ENCODE data around the gene FSD1.

Gene FSD1

DNA sequence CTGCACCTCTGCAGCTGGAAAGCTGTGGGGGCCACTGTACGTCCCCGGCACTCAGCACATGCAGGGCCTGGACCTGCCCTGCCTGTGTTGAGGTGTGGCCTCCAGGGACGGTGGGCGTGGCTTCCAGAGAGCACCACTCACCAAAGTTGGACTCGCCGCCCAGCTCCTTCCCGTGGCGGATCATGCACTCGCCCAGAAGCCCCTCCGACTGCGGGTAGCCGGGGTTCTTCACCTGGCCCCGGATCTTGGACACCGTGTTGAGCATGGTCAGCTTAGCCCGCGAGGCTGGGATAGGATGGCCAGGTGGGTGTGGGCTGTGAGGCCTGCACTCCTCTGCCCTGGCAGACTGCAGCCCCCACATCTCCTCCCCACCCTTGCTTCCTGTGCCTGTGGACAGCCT, 60.9 kb downstream of the FSD1 start:
- DNase-seq (ENCODE audit: low spot score): no peak

DNA sequence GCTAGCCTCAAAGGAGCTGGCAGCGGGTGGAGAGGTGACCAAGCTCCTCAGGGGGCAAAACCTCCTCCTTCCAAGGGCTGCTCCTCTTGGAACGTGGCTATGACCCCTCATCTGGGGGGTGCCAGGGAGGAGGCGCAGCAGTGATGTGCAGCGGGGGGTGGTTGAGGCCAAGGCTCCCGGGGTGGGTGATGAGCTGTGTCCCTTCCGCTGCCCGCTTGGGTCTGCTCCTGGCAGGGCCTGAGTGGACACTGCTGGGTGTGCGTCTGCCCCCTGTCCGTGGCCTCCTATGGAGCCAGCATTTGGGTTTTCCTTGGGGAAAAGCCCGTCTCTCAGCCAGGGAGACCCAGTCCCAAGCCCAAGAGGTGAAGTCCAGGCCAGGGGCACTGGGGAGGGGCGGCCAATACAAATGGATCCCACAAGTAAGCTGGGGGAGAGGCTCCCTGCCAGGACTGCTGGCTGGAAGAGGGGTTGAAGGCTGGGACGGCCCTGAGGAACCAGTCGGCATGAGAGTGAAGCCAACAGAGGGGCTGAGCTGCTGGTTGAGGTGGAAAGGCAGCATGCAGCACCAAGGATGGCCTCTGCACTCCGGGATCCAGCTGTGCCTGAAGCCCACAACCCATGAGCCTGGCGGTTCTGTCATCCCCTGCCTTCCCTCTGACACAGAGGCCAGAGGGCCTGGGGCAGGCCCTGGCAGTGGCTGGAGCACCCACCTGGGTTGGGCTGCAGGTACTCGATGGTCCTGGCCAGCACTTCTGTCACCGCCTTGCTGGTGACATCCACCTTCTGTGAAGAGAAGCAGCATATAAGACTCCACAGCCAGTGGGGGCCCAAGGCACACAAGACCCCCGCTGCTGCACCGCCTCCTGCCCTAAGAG, 61.6 kb downstream of the FSD1 start:
- DNase-seq (ENCODE audit: low spot score): no peak

DNA sequence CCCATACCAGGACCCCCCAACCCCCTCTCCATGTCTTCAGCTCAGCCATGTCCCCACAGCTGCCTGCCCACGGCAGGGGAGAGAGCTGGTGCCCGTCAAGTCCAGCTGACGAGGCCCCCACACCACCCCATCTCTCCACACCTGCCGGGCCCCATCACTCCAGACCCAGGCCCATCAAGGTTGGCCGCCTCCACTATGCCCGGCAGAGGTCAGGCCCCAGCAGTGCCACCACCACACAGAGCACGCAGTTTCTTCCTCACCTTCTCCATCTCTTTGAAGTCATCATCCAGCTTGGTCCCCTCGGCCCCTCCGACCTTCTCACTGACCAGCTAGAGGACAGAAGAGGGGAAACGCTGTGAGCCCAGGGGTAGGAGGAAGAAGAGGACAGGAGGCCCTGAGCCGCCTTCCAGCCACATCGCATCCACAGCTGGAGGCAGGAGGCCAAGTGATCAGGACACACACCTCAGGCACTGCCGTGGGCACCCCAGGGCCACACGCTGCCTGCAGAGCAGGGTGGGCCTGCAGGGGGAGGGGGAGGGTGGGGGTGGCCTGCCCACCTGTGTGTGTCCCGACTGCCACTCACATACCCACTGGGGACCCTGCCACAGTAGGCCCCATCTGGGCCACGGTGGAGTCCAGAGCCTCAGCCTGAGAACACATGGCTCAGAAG, 62.4 kb downstream of the FSD1 start:
- DNase-seq (ENCODE audit: low spot score): no peak

DNA sequence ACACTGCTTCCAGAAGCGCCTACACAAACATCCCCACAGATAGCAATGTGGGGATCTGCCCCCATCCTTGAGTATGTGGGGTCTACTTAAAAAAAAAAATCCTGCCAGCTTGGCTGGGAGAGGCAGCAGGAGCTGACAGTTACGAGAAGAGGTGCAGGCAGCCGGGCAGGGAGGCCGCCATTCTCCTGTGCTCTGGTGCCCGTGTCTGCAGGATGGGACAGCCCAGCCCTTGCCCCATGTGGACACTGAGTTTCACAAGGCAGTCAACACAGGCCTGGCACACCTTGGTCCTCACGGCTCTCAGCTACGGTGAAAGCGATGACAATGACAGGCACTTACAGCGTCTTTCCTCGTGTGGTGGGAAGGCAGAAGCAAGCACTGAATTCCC, 62.9 kb downstream of the FSD1 start:
- no peak for DNase-seq (ENCODE audit: low spot score)

DNA sequence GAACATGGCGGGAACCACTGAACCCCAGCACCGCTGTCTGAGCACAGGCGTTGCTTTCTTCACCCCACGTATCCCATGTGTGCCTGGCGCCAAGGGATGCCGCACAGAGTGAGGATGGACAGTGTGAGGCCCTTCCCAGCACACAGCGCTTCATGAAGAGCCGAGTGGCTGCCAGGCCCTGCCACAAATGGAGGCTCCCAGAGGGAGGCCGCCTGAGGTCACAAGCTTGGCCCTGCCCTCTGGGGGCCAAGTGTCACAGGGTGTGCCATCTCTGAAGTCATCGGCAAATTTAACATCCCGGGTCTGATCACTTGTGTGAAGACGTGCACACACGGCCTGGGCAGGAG, 63.4 kb downstream of the FSD1 start:
- no peak for DNase-seq (ENCODE audit: low spot score)

DNA sequence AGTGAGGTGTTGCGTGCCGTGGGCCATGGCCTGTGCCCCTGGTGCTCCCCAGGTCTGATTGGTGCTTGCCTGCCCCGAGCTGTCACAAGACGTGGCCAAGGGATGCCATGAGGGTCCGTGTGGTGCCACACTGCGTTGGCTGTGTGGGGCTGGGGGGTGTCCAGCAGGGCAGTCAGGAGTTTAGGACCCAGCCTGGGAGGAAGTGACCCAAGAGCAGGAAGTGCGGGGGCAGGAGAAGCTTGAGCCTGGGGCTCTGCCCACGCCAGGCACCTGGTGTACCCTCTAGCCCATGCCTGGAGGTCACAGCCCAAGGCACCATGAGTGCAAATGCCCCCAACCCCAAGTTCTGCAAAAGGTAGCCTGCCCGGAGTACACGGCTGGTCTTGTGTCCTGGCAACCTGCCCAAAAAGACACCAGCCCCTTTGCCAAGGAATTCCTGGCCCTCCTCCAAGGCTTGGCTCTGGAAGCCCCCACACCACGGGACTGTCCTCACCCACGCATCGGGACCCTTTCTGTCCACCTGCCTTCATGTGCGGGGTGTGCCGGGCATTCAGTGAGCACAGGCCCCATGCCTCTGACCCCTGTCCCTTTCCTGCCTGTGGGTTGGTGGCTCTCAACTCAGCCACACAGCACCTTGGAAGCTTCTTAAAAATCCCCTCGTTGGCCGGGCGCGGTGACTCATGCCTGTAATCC, 63.9 kb downstream of the FSD1 start:
- DNase-seq (ENCODE audit: low spot score): no peak

DNA sequence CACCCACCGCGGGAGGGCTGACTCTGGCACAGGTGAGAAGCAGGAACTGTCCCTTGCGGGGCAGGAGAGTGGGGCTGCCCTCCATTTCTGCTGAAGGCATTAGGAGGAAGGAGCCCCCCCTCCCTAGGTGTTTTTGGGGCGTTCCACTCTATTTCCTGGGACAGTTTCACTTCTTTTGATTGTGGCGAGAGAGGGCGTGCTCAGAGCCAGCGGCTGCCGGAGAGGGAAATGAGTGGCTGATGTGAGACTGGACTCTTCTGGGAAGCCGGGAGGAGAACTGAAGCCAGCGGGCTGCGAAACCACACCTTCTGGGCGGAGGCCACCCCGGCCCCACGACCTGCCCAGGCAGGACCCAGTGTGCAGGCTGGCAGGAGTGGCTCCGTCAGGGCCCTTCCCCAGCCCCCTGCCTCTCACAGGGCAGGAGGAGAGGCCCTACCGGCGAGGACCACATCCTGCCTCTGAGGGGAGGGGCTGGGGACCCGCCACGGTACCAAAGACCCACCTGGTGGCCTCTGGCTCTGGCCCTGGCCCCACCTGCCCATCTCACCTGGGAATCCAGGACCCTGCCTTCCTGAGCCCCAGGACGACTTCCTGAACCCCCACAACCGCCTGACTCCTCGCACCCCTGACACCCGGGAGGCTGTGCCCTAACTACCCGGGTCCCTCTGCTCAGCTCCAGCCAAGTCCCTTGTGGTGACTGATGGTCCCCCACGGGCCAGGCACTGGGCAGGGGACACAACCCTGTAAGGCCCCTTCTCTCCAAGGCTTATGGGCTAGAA, 64.9 kb downstream of the FSD1 start:
- DNase-seq (ENCODE audit: low spot score): no peak

DNA sequence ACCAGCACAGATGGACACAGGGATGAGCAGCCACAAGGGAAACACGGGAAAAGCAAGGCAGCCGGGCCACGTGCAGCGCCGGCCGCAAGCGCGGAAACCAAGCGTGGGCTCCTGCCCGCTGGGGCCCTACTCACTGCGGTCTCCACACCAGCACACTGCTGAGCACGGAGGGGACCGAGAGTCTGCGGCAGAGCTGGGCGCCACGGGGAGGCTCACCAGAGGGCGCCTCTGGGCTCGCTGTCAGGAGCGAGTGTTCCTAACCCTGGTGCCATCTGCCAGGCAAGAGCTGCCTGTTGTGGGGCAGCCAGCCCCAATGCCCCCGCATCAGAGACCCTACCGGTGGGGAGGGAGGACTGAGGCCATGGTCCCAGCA, 65.5 kb downstream of the FSD1 start:
- peak; percentile 71 for DNase-seq (ENCODE audit: low spot score)

DNA sequence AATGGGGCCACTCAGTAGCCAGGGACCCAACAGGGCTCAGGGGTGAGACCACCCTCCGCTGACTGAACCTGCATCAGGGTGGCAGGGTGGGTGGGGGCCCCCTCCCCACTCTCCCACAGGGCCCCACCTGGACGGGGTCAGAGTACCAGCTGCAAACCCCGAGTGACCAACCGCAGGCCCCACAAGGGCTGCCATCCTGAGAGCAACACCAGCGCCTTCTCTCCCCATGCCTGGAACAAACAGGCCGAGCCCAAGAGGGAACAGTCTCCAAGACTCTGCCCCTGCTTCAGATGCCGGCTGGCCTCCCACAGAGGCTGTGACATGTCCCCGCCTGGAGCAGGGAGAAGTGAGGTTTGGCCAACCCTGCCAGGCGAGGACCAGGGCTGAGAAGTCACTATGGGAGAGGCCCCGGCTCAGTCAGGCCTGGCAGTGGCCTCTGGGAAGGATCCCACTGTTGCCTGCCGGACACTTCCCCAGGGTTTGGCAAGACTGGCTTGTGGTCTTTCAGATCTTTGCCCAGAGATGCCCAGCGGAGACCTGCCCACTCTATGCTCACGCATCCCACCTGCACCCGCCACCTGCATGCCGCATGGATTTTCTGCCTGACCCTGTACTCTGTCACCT, 66.1 kb downstream of the FSD1 start:
- no peak for DNase-seq (ENCODE audit: low spot score)

DNA sequence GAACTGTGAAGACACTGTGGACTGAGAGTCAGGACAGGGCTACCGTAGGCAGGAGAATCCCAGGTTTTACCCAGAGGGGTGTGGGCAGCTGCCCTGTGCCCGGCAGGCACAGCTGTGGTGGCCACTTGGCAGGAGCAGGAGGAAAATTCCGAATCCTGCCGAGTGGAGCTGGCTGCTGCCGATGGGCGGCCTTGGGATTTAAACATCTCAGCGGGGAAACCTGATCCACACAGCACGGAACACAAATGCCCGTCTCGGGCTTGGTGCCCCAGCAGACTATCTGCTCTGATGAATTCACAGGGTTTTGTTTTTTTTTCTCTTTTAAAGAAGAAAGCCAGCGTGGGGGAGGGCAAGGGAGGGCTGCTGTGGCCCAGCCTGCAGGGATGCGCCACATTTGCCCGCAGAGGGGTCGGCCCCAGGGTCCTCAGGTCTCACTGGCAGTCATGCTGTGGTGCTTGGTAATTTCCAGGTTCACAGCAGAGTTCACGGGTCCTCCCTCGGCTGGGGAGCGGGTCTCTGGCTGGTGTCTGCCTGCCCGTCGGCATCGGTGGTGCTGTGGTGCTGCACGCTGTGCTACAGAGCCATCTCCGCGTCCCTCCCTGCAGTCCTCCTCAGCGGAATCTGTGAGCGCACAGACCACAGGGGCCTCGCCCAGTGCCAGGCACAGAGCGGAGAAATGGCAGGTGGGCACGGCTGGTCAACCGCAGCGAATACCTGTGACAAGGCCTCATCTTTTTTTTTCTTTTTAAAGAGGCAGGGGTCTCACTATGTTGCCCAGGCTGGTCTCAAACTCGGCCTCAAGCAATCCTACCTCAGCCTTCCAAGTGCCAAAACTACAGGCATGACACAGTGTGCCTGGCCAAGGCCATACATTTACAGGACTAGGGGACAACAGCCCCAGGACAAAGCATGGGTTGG, 67.1 kb downstream of the FSD1 start:
- no peak for DNase-seq (ENCODE audit: low spot score)

DNA sequence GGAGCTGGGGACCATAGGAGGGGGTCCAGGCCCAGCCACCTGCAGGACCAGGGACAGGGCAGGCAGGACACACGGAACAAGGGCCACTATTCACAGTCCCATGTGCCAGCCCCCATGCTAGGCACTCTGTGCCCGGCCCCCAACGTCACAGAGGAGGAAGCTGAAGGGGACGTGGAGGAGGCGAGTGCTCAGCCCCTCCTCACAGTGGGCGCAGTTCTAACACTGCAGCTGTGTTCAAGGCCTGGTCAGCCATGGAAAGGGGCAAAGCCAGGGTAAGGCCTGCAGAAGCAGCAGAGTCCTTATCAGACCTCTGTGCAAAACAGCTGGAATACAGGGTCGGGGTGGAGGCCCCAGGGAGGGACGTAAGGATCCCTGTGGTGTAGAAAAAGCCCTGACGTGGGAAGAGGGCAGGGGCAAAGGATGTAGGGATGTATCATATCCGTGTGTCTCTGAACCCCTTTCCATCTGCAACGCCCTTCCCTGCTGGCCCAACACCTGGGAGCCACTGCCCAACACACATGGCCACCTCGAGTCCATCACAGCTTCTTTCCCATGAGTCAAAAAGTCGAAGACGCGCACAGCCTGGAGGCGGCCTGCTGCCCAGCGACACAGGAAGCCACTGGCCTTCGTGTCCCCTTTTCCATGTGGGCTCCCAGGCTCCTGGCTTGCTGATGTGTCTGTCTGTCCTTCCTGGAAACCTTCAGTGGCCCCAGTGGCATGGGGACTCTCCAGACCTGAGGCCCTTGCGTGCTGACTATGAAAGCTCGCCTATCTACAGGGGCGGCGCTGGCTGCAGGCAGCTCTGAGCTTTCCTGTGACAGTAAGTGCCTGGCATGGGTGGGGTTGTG, 68.0 kb downstream of the FSD1 start:
- no peak for DNase-seq (ENCODE audit: low spot score)

DNA sequence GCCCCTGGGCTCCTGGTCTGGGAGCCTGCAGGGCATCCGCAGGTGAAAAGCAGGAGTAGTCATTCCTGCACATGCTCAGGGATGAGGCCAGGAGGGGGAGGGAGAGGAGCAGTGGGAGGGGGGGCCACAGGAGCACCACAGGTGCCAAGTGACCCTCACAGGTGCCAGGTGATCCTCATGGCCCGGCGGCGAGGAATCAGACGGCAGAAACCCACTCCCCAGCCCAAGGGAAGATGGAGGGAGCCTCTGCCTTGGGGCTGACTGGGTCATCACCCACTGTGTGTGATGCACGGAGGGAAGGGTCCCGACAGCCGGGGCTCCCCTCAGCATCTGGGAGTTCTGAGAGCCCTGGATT, 68.6 kb downstream of the FSD1 start:
- no peak for DNase-seq (ENCODE audit: low spot score)
